HepG2 (cell line): ENCODE data around the gene UGT1A4. TPM values are rescaled to one million over a fixed set of nuclear protein-coding genes. Genes with fewer than 3 reads are reported as not detected.

Source experiments
- ATAC-seq: fragments of 200-7000 bp; cut with Tn5 transposase; 3 replicates; pipeline ENCODE4 v1.9.1; 2020; ENCODE audit warnings: mild to moderate bottlenecking, moderate library complexity
- BruUV-seq: library from RNA; stranded (reverse); fragments of 400-500 nt; replicated peaks from 2 replicates; lab custom pipeline; 2021; lab: Mats Ljungman, UMichigan
- CTCF ChIA-PET: fragments of 300-600 bp; formaldehyde crosslinking; extraction: SDS; loops from one replicate; lab custom pipeline; 2021; ENCODE audit warnings: low total read pairs, inconsistent platforms, low intra/inter-chr PET ratio; lab: Yijun Ruan, JAX
- POLR2A ChIA-PET: fragments of 350-600 bp; sonication (Branson Sonifier 250); formaldehyde crosslinking; loops from one replicate; lab custom pipeline; 2020; ENCODE audit warnings: antibody characterized with exemption, inconsistent platforms; lab: Yijun Ruan, JAX
- DNase-seq: peaks from one replicate; pipeline ENCODE4 v3.0.0-alpha.2; 2015; ENCODE audit warnings: low spot score
- FAIRE-seq: peaks from 3 replicates; lab custom pipeline; 2011; peaks lifted over from hg19 to GRCh38; lab: Jason Lieb, UNC
- H2AFZ ChIP-seq: one replicate; pipeline ENCODE4 v1.6.1; 2011; ENCODE audit warnings: low read length, inconsistent platforms
- H3K27ac ChIP-seq: fragments of 300-600 bp; 3 replicates; pipeline ENCODE4 v1.8.0; 2011; ENCODE audit warnings: mixed run types, mild to moderate bottlenecking, mixed read lengths, low read length, inconsistent platforms; ENCODE audit not compliant: insufficient read depth; ENCODE audit errors: extremely low read length
- H3K27me3 ChIP-seq, 2 experiments: fragments of 200-600 bp in 1 of 2; 2 replicates in 1 of 2; 3 replicates in 1 of 2; pipeline versions ENCODE4 v1.6.0 to v1.8.0; 2011; ENCODE audit warnings: low read length in 2 of 2, mild to moderate bottlenecking in 2 of 2, moderate library complexity in 2 of 2, inconsistent platforms in 1 of 2; ENCODE audit not compliant: insufficient read depth in 2 of 2, control insufficient read depth in 1 of 2
- H3K36me3 ChIP-seq, 2 experiments: fragments of 200-600 bp in 1 of 2; replicated peaks in 1 of 2; 2 replicates in 1 of 2; 3 replicates in 1 of 2; pipeline versions ENCODE4 v1.5.1 to v1.8.0; 2011; ENCODE audit warnings: low read length in 2 of 2, inconsistent platforms in 1 of 2; ENCODE audit not compliant: insufficient read depth in 2 of 2, control insufficient read depth in 1 of 2
- H3K4me1 ChIP-seq: 2 replicates; pipeline ENCODE4 v1.5.1; 2012; ENCODE audit warnings: low read length, inconsistent platforms; ENCODE audit not compliant: insufficient read depth
- H3K4me2 ChIP-seq: 2 replicates; pipeline ENCODE4 v1.6.0; 2011; ENCODE audit warnings: low read depth, low read length, inconsistent platforms
- H3K4me3 ChIP-seq, 3 experiments: fragments of 200-600 bp in 1 of 3; sonication (generic), shearing (Covaris generic) in 1 of 3; replicated peaks in 1 of 3; 2 replicates each; pipeline ENCODE4 v1.5.1; 2011 to 2016; ENCODE audit warnings: low read length in 3 of 3, inconsistent platforms in 2 of 3, low read depth in 2 of 3, mild to moderate bottlenecking in 2 of 3, control low read depth in 1 of 3, mixed read lengths in 1 of 3; ENCODE audit not compliant: insufficient read depth in 1 of 3
- H3K79me2 ChIP-seq: one replicate; pipeline ENCODE4 v1.6.1; 2011; ENCODE audit warnings: low read length, inconsistent platforms; ENCODE audit not compliant: insufficient read depth
- H3K9ac ChIP-seq: 2 replicates; pipeline ENCODE4 v1.6.0; 2011; ENCODE audit warnings: mild to moderate bottlenecking, low read depth, low read length, inconsistent platforms; ENCODE audit not compliant: insufficient read depth
- H3K9me3 ChIP-seq: 2 replicates; pipeline ENCODE4 v1.5.1; 2012; ENCODE audit warnings: mild to moderate bottlenecking, low read length
- H4K20me1 ChIP-seq: 2 replicates; pipeline ENCODE4 v1.6.0; 2011; ENCODE audit warnings: inconsistent platforms, mild to moderate bottlenecking, low read length, moderate library complexity; ENCODE audit not compliant: insufficient read depth
- HMG20B ChIP-seq: conservative IDR thresholded peaks from 2 replicates; pipeline ENCODE4 v1.6.1; 2016; ENCODE audit warnings: missing genetic modification reagents, missing compliant biosample characterization
- MIER2 ChIP-seq: IDR thresholded peaks from 2 replicates; pipeline ENCODE4 v1.6.1; 2016; ENCODE audit warnings: missing biosample characterization, missing genetic modification reagents
- ZBTB33 ChIP-seq: sonication (generic); formaldehyde crosslinking; IDR thresholded peaks from 2 replicates; pipeline ENCODE4 v1.4.0; 2020; ENCODE audit warnings: missing genetic modification reagents
- ZFP1 ChIP-seq: IDR thresholded peaks from 2 replicates; pipeline ENCODE4 v1.6.1; 2016
- ZIK1 ChIP-seq: sonication (generic); formaldehyde crosslinking; IDR thresholded peaks from 2 replicates; pipeline ENCODE4 v1.5.0; 2020; ENCODE audit warnings: mild to moderate bottlenecking, low read depth, missing genetic modification reagents, borderline replicate concordance
- ZNF687 ChIP-seq: sonication (generic); formaldehyde crosslinking; IDR thresholded peaks from 2 replicates; pipeline ENCODE4 v1.5.1; 2020; ENCODE audit warnings: mild to moderate bottlenecking, missing genetic modification reagents, moderate library complexity
- ZNF879 ChIP-seq: sonication (generic); formaldehyde crosslinking; IDR thresholded peaks from 2 replicates; pipeline ENCODE4 v1.8.1; 2023; ENCODE audit warnings: missing genetic modification reagents
- WGBS: methylation state at CpG from one replicate; pipeline ENCODE4 v1.1.6; 2017; ENCODE audit warnings: low lambda C conversion rate; 5-methylcytosine and 5-hydroxymethylcytosine counted together
- in situ Hi-C: cut with HindIII; loops from 2 replicates; pipeline ENCODE4 v1.10.0; 2017; ENCODE audit warnings: low pct_unique_long_range_greater_than_20kb; ENCODE audit not compliant: extremely low pct_ligation_motif_present
- intact Hi-C: fragments of 100-400 bp; cut with micrococcal nuclease; formaldehyde crosslinking; loops from one replicate; pipeline ENCODE4 v1.10.0; 2022; ENCODE audit not compliant: unreplicated experiment
- polyA plus RNA-seq, 8 experiments: library from polyadenylated mRNA; depleted of rRNA in 3 of 8; stranded (reverse) in 7 of 8; unstranded in 1 of 8; fragments of >200 nt; fragmentation: Illumina TruSeq in 4 of 8; extraction: Trizol in 4 of 8; gene quantifications; 2 replicates each; pipeline versions ENCODE4 v1.2.1 to v1.2.3, GENCODE V29; 2011 to 2016; ENCODE audit warnings: low read depth in 4 of 8, missing spikeins in 1 of 8, mixed read lengths in 1 of 8; ENCODE audit not compliant: insufficient read depth in 1 of 8
- total RNA-seq, 5 experiments: library from RNA; depleted of rRNA; stranded (reverse); fragments of >200 nt; fragmentation: Illumina TruSeq; extraction: Trizol; gene quantifications; 2 replicates each; pipeline ENCODE4 v1.2.3, GENCODE V29; 2016; ENCODE audit warnings: low read depth in 1 of 5

Gene UGT1A4
- total and polyA plus RNA-seq, 2 of the 13 experiments (the other 11 are each of a cell fraction or from before 2014, with no cell fraction given): not detected

- ChIA-PET POLR2A (no interaction called here), CTCF (no interaction called here)
- Histone ChIP-seq H2AFZ (no peak overlapping the region), H3K9me3 (peaks cover 23% of the 10 kb centered on the region), H3K79me2 (no peaks in the 10 kb centered on the region), H3K27me3 (peaks cover 7 to 78% of the 10 kb centered on the region in 2 experiments; a peak in 4 of 5 replicates), H3K27ac (no peak overlapping the region), H3K4me1 (peaks cover 41% of the 10 kb centered on the region), H3K4me2 (no peak overlapping the region), H3K4me3 (no peak overlapping the region), H4K20me1 (no peaks in the 10 kb centered on the region), H3K9ac (no peak overlapping the region), H3K36me3 (no peaks in the 10 kb centered on the region)
- FAIRE-seq: no peak
- TF ChIP-seq ZFP1 (CRISPR knock-in tag) (no peak), ZBTB33 (CRISPR knock-in tag) (no peak), ZIK1 (no peak), ZNF687 (CRISPR knock-in tag) (0 out of 2 replicates have a peak, but pooled peaks have one; percentile 23), HMG20B (CRISPR knock-in tag) (no peak), MIER2 (CRISPR knock-in tag) (no peak), ZNF879 (CRISPR knock-in tag) (no peak)
- in situ Hi-C loops: no loop called here
- no TSS peak for BruUV-seq
- DNase-seq: no peak
- intact Hi-C loops: no loop called here
- ATAC-seq: no peak
- 96% methylated on average over 38 of the region's 44 CpGs for WGBS
Observed at GRCh38 chr2:233754872-233755611, 36.5 kb downstream of the UGT1A4 start.
